Activated naive CD8-positive, alpha-beta T cell treated with anti-CD3 and anti-CD28 coated beads, Interleukin-2, amount 10 ng/mL, durations not matched to agents 7 days and 5 days (primary cell): ENCODE measurements around the gene PARP11. TPM values are rescaled to one million over a fixed set of nuclear protein-coding genes. Genes with fewer than 3 reads are reported as not detected.

Experiments
- ATAC-seq: fragments of 150-1000 bp; cut with Tn5 transposase; one replicate; pipeline ENCODE4 v1.10.0; 2021; ENCODE audit warnings: low read depth, moderate library complexity
- POLR2A ChIA-PET: fragments of 350-600 bp; sonication (Branson Sonifier 250); formaldehyde crosslinking; loops from one replicate; lab custom pipeline; 2021; ENCODE audit warnings: antibody characterized with exemption; lab: Charles Lee
- DNase-seq: peaks from one replicate; pipeline ENCODE4 v3.0.0; 2021
- H3K27ac Mint-ChIP-seq: one replicate; pipeline ENCODE4 v1.8.0; 2022; ENCODE audit warnings: mild to moderate bottlenecking, mixed read lengths
- H3K27me3 Mint-ChIP-seq: one replicate; pipeline ENCODE4 v1.8.0; 2022; ENCODE audit warnings: mild to moderate bottlenecking, moderate library complexity, mixed read lengths
- H3K36me3 Mint-ChIP-seq: one replicate; pipeline ENCODE4 v1.8.0; 2021; ENCODE audit warnings: mild to moderate bottlenecking, mixed read lengths
- H3K4me1 Mint-ChIP-seq: one replicate; pipeline ENCODE4 v1.8.0; 2021; ENCODE audit warnings: mixed read lengths
- H3K4me3 Mint-ChIP-seq: one replicate; pipeline ENCODE4 v1.8.0; 2022; ENCODE audit warnings: mild to moderate bottlenecking, moderate library complexity, mixed read lengths
- H3K9me3 Mint-ChIP-seq: one replicate; pipeline ENCODE4 v1.8.0; 2021; ENCODE audit warnings: mixed read lengths
- total RNA-seq, 2 experiments: library from RNA; stranded (reverse); gene quantifications; one replicate each; pipeline ENCODE4 v1.2.3, GENCODE V29; 2021

The PARP11 gene
- total RNA-seq, 2 experiments from 2014 or later, result 40.2 to 40.7 TPM

GRCh38 chr12:3802721-3803120, 70.5 kb downstream of the PARP11 start:
- POLR2A ChIA-PET, result no interaction called here
- H3K4me1 Mint-ChIP-seq, result peaks cover 6% of the 10 kb centered on the region
- ATAC-seq, result no peak
- no peak overlapping the region for H3K4me3 Mint-ChIP-seq
- H3K36me3 Mint-ChIP-seq, result peaks cover 11% of the 10 kb centered on the region
- DNase-seq, result no peak
- H3K27ac Mint-ChIP-seq, result no peak overlapping the region
- no peaks in the 10 kb centered on the region for H3K27me3 Mint-ChIP-seq
- H3K9me3 Mint-ChIP-seq, result no peaks in the 10 kb centered on the region

GRCh38 chr12:3797531-3798048, 75.6 kb downstream of the PARP11 start:
- DNase-seq (no peak), ATAC-seq (no peak)
- no peaks in the 10 kb centered on the region for H3K27me3 Mint-ChIP-seq
- H3K4me3 Mint-ChIP-seq, result no peak overlapping the region
- POLR2A ChIA-PET, result no interaction called here
- peaks cover 7% of the 10 kb centered on the region for H3K36me3 Mint-ChIP-seq
- H3K4me1 Mint-ChIP-seq, result peaks cover 6% of the 10 kb centered on the region
- no peak overlapping the region for H3K27ac Mint-ChIP-seq
- H3K9me3 Mint-ChIP-seq, result no peaks in the 10 kb centered on the region

GRCh38 chr12:3795492-3796133, 77.6 kb downstream of the PARP11 start:
- POLR2A ChIA-PET, result no interaction called here
- Mint-ChIP-seq H3K9me3 (no peaks in the 10 kb centered on the region), H3K27me3 (no peaks in the 10 kb centered on the region), H3K4me3 (no peak overlapping the region), H3K4me1 (peaks cover under 1% of the 10 kb centered on the region), H3K27ac (no peak overlapping the region), H3K36me3 (peaks cover 7% of the 10 kb centered on the region)
- no peak for DNase-seq
- no peak for ATAC-seq

- DNase-seq (no peak), ATAC-seq (no peak)
- H3K36me3 Mint-ChIP-seq, result peaks cover 6% of the 10 kb centered on the region
- POLR2A ChIA-PET, result no interaction called here
- H3K9me3 Mint-ChIP-seq, result no peaks in the 10 kb centered on the region
- no peak overlapping the region for H3K27ac Mint-ChIP-seq
- H3K27me3 Mint-ChIP-seq, result no peaks in the 10 kb centered on the region
- no peak overlapping the region for H3K4me3 Mint-ChIP-seq
- no peaks in the 10 kb centered on the region for H3K4me1 Mint-ChIP-seq
Measured at GRCh38 chr12:3795066-3795465, 78.1 kb downstream of the PARP11 start.

- Mint-ChIP-seq H3K36me3 (peaks cover 11% of the 10 kb centered on the region), H3K27me3 (no peaks in the 10 kb centered on the region), H3K27ac (no peak overlapping the region), H3K4me3 (no peak overlapping the region), H3K4me1 (no peaks in the 10 kb centered on the region), H3K9me3 (peaks cover 2% of the 10 kb centered on the region)
- DNase-seq (no peak), ATAC-seq (no peak)
- POLR2A ChIA-PET, result no interaction called here
Measured at GRCh38 chr12:3792623-3793288, 80.4 kb downstream of the PARP11 start.

GRCh38 chr12:3791256-3791874, 81.8 kb downstream of the PARP11 start:
- Mint-ChIP-seq H3K27me3 (no peaks in the 10 kb centered on the region), H3K9me3 (peaks cover 12% of the 10 kb centered on the region), H3K36me3 (peaks cover 21% of the 10 kb centered on the region), H3K4me1 (no peaks in the 10 kb centered on the region), H3K4me3 (no peak overlapping the region), H3K27ac (no peak overlapping the region)
- ATAC-seq (no peak), DNase-seq (no peak)
- POLR2A ChIA-PET, result no interaction called here

- POLR2A ChIA-PET, result no interaction called here
- no peak overlapping the region for H3K27ac Mint-ChIP-seq
- no peaks in the 10 kb centered on the region for H3K4me1 Mint-ChIP-seq
- H3K27me3 Mint-ChIP-seq, result no peaks in the 10 kb centered on the region
- peaks cover 21% of the 10 kb centered on the region for H3K36me3 Mint-ChIP-seq
- H3K4me3 Mint-ChIP-seq, result no peak overlapping the region
- ATAC-seq (no peak), DNase-seq (no peak)
- peaks cover 12% of the 10 kb centered on the region for H3K9me3 Mint-ChIP-seq
Measured at GRCh38 chr12:3790642-3791041, 82.6 kb downstream of the PARP11 start.

- no peaks in the 10 kb centered on the region for H3K4me1 Mint-ChIP-seq
- H3K9me3 Mint-ChIP-seq, result peaks cover 12% of the 10 kb centered on the region
- no peaks in the 10 kb centered on the region for H3K27me3 Mint-ChIP-seq
- POLR2A ChIA-PET, result no interaction called here
- H3K4me3 Mint-ChIP-seq, result no peak overlapping the region
- peaks cover 21% of the 10 kb centered on the region for H3K36me3 Mint-ChIP-seq
- H3K27ac Mint-ChIP-seq, result no peak overlapping the region
- ATAC-seq (no peak), DNase-seq (no peak)
Measured at GRCh38 chr12:3789838-3790237, 83.4 kb downstream of the PARP11 start.

GRCh38 chr12:3777206-3777809, 95.9 kb downstream of the PARP11 start:
- Mint-ChIP-seq H3K9me3 (no peaks in the 10 kb centered on the region), H3K27ac (no peak overlapping the region), H3K36me3 (peaks cover 3% of the 10 kb centered on the region), H3K27me3 (no peaks in the 10 kb centered on the region), H3K4me3 (no peak overlapping the region), H3K4me1 (peaks cover 2% of the 10 kb centered on the region)
- ATAC-seq (no peak), DNase-seq (no peak)
- POLR2A ChIA-PET, result no interaction called here

GRCh38 chr12:3775385-3776035, 97.7 kb downstream of the PARP11 start:
- H3K27me3 Mint-ChIP-seq, result no peaks in the 10 kb centered on the region
- DNase-seq (no peak), ATAC-seq (no peak)
- peaks cover 5% of the 10 kb centered on the region for H3K4me1 Mint-ChIP-seq
- no peak overlapping the region for H3K4me3 Mint-ChIP-seq
- H3K36me3 Mint-ChIP-seq, result peaks cover 3% of the 10 kb centered on the region
- H3K27ac Mint-ChIP-seq, result no peak overlapping the region
- H3K9me3 Mint-ChIP-seq, result no peaks in the 10 kb centered on the region
- POLR2A ChIA-PET, result no interaction called here

GRCh38 chr12:3772380-3772779, 100.8 kb downstream of the PARP11 start:
- no peak for ATAC-seq
- H3K4me1 Mint-ChIP-seq, result peaks cover 5% of the 10 kb centered on the region
- POLR2A ChIA-PET, result no interaction called here
- H3K27ac Mint-ChIP-seq, result no peak overlapping the region
- no peak overlapping the region for H3K4me3 Mint-ChIP-seq
- H3K9me3 Mint-ChIP-seq, result no peaks in the 10 kb centered on the region
- no peak for DNase-seq
- H3K36me3 Mint-ChIP-seq, result peaks cover 3% of the 10 kb centered on the region
- peaks cover 2% of the 10 kb centered on the region for H3K27me3 Mint-ChIP-seq

GRCh38 chr12:3771853-3772252, 101.3 kb downstream of the PARP11 start:
- ATAC-seq, result no peak
- POLR2A ChIA-PET, result interaction anchor here (0.7 kb wide), 1 partner anchor 19 kb away, joined by 3 read pairs; no protein-coding TSS in a partner anchor
- Mint-ChIP-seq H3K4me3 (no peak overlapping the region), H3K27me3 (peaks cover 2% of the 10 kb centered on the region), H3K36me3 (peaks cover 3% of the 10 kb centered on the region), H3K4me1 (peaks cover 5% of the 10 kb centered on the region), H3K9me3 (no peaks in the 10 kb centered on the region), H3K27ac (no peak overlapping the region)
- no peak for DNase-seq

- Mint-ChIP-seq H3K9me3 (no peaks in the 10 kb centered on the region), H3K4me3 (no peak overlapping the region), H3K27ac (no peak overlapping the region), H3K4me1 (peaks cover 5% of the 10 kb centered on the region), H3K36me3 (peaks cover 5% of the 10 kb centered on the region), H3K27me3 (peaks cover 2% of the 10 kb centered on the region)
- POLR2A ChIA-PET, result no interaction called here
- DNase-seq, result no peak
- no peak for ATAC-seq
Measured at GRCh38 chr12:3770891-3771290, 102.3 kb downstream of the PARP11 start.
